ENCODE measurements around the gene PLEKHS1. TPM values are rescaled to one million over a fixed set of nuclear protein-coding genes. Genes with fewer than 3 reads are reported as not detected.

PLEKHS1 gene
- total RNA-seq, 1 experiment from 2014 or later, result 6.1 TPM

Other genes with a start within 250 kb of the PLEKHS1 start
- not detected in 2 replicates for gene HABP2, start 198.6 kb upstream of the PLEKHS1 start, total RNA-seq (2014; rRNA removed; shearing (Covaris generic))
- gene NRAP, start 87.6 kb upstream of the PLEKHS1 start, total RNA-seq (2014; rRNA removed; shearing (Covaris generic)), result not detected in 2 replicates
- 35.4 and 38.1 TPM in 2 replicates for gene CASP7, start 71.8 kb upstream of the PLEKHS1 start, total RNA-seq (2014; rRNA removed; shearing (Covaris generic))
- gene DCLRE1A, start 102.4 kb downstream of the PLEKHS1 start, total RNA-seq (2014; rRNA removed; shearing (Covaris generic)), result 16.7 and 19.7 TPM in 2 replicates
- 22.1 and 28.6 TPM in 2 replicates for gene NHLRC2, start 103.0 kb downstream of the PLEKHS1 start, total RNA-seq (2014; rRNA removed; shearing (Covaris generic))

Data from SJCRH30 (cell line).